HG03521 (cell line): Measurements from ENCODE around the gene AMPH.
"Not testable (repeated sequence)": the region's sequence is repeated elsewhere in the genome, so short reads cannot be mapped to it uniquely, and the experiment has no call there.

Source experiments
- ATAC-seq: cut with Tn5 transposase; IDR thresholded peaks from one replicate; pipeline ENCODE4 v1.9.1; 2021; ENCODE audit warnings: mild to moderate bottlenecking, moderate library complexity; ENCODE audit not compliant: unreplicated experiment

Gene AMPH

GRCh38 chr7:38628630-38629385, 2.4 kb downstream of the AMPH start:
- no peak for ATAC-seq

GRCh38 chr7:38625866-38626265, 5.3 kb downstream of the AMPH start:
- ATAC-seq = no peak

DNA sequence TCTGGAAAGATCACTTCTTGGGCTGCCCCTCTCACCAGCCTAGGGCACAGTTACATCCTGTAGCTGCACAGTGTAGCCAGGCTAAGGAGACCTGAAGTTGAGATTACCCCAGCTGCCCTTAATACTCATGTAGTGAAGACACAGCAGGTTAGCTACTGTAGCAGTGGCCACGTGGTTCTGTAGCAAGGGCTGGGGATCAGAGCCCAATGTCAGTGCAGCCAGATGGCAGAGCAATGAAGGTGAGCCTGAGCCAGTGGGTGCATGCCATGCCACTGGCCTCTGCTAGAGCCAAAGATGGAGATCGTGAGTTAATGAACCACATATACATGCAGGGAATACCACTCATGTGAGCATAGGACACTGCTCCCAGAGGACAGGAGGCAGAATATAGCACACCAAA, 15.5 kb downstream of the AMPH start:
- ATAC-seq = no peak

DNA sequence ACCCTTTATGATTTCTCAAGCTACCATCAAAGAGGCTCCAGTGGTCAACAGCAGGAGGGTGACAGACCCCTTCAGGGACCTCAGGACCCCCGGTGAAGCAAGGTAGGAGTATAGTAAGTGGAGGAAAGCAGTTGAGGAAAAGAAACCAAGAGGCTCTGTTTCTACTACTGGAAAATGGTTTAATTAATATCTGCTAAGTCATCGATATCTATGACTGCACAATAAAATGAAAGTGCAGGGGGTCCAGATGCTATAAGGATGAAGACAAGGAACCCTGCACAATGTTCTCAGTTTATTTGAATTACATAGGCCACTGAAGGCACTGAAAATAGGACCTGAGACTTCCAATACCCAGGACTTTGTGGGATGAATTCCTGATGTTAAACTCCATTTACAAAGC, 23.7 kb downstream of the AMPH start:
- ATAC-seq = no peak

- ATAC-seq = no peak
These were observed 30.4 kb downstream of the AMPH start for GRCh38 chr7:38600741-38601140.

DNA sequence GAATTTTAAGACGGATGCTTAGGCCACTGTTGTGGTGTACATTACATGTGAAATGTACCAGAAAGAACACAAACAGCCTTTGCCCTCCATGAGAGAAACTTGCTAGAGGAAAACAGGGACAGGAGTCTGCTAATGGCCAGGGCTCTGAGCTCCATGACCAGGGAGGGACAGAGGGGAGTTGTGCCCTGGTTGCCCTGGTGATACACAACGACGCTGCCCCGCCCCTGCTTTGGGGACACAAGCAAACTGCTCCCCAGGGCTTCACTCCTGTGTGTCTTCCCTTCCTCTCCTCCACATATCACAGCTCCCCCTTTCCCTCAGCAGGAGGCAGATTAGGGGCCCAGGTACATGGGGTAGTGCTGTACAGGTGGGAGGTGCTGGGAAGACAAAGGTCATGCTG, 36.2 kb downstream of the AMPH start:
- no peak for ATAC-seq

DNA sequence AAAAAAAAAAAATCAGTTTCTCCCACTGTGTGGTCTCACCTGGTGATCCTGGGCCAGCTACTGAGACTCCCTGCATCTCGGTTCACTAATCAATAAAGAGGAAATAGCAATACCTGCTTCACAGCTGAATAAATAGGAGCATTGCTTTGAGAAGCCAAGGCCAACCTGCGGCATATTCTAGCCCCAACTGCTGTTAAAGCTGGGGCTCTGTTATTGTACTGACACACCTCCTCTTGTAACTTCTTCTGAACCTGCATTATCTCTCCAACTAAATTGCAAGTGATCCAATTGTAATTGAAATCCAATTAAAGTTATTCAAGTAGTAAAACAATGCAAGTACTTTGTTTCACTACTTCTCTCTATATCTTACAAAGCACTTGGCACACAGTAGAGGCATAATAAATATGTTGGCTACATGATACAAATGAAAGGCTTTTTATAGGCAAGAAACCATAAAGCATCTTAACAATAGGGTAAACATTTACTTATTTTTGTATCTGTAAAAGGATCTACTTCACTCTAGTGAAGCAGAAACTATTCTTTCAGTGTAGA, 38.4 kb downstream of the AMPH start:
- ATAC-seq = no peak

- ATAC-seq = no peak
These were observed 45.4 kb downstream of the AMPH start for GRCh38 chr7:38585572-38586354.

- ATAC-seq = no peak
These were observed 46.5 kb downstream of the AMPH start for GRCh38 chr7:38584443-38585210.

- no peak for ATAC-seq
These were observed 50.7 kb downstream of the AMPH start for GRCh38 chr7:38580485-38580884.

DNA sequence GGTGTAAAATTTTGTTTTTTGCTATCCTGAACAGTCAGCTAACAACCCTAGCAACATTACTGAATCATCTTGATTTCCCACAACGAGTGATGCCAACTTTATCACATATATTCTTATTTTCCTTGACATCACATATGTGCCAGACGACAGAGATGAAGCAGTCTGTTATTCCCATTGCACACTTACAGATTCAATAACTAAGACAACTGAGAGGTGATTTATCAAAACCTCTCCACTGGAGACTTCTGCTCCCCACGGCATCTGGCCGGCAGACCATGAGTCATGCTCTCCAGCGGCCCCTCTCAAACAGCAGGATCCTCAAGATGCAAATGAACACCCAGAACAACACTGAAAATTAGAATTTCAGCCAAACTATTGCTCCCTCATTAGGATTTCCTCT, 57.1 kb downstream of the AMPH start:
- no peak for ATAC-seq

- ATAC-seq = not testable (repeated sequence)
These were observed 59.6 kb downstream of the AMPH start for GRCh38 chr7:38571620-38572019.

DNA sequence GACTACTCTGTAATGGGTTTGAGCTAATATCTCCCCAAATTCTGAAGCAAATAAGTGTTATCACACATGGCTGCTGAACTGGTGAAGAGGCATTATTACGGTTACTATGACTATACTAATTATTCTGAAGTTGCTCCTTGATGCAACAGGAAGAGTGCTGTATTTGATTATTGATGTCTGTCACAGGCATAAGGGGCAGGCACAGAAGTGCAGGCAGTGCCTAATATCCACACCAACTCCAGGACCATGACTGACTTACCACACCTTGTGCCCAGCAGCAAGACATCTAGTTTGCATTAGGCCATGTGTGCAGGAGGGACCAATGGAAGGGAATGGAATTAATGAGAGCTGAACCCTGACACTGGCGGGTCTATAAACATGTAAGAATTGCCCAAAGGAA, 62.7 kb downstream of the AMPH start:
- no peak for ATAC-seq

DNA sequence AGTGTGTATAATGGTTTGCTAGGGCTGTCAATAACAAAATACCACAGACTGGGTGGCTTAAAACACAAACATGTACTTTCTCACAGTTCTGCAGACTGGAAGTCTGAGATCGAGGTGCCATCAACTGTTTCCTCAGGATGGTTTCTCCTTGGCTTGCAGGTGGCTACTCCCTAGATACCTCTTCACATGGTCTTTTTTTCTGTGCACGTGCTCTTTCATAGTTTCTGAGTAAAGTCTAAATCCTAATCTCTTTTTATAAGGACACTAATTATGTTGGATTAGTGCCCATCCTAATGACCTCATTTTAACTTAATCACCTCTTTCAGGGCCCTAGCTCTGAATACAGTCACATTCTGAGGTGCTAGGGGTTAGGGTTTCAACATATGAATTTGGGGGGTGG, 65.9 kb downstream of the AMPH start:
- no peak for ATAC-seq

- ATAC-seq = no peak
These were observed 67.4 kb downstream of the AMPH start for GRCh38 chr7:38563741-38564140.

DNA sequence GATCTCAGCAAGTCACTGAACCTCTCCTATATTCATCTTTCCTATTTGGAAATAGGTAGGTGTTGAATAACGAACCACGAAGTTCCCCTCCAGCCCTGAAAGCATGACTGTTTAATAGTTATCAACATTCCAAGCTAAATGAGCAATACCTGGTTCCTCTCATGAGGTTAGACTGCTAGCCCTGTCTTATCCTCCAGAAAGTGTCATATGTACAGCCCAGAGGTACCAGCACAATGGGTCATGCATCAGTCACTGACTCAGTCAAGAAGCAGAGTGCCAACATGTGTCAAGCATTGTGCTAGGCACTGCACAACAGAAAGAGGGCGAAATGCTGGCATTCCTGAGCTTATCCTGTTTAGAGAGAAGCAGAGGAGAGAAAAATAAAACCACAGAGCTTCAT, 70.0 kb downstream of the AMPH start:
- ATAC-seq = no peak

DNA sequence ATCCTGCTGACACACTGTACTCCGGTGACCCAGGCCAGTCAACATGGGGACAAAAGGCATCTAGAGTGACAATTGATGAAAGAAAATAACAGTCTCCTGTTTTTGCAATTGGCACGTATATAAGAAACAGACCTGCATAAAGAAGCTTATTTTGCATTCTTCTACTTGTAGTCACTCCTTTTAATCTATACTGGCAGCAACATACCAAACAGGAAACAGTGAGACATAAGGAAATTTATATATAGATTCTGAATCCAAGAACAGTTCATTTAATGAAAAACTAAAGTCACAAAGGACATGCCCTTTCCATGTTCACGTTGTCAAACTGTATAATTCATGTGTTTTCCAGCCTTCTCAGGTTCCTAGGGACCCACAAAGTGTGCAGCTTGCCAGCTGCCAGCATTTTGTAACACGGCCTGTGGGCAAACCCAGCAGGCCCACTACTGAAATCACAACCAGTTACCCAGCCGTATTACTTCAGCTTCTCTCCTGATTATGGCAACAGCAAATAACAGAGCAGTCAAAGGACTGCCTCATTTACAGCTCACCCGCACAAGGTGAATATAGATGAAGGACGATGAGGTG, 72.3 kb downstream of the AMPH start:
- no peak for ATAC-seq

DNA sequence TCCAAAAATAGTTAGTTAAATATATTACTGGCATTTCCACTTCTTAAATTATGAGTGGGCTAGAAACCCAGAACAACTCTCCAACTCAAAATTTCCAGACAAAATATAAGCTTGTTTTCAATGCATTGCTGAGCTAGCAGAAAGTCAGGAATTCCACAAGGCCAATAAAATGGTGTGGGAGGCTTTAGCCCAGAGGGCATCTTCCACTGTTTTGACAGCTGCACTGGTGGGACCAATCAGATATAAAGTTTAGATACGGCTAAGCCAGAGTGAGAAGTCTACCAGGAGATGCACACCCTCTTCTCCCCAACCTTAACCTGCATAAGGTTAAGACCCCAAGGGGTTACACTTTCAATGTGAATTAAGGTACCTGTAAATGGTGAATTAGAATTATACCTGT, 76.6 kb downstream of the AMPH start:
- ATAC-seq = no peak

- no peak for ATAC-seq
These were observed 80.3 kb downstream of the AMPH start for GRCh38 chr7:38550836-38551235.

- ATAC-seq = no peak
These were observed 82.6 kb downstream of the AMPH start for GRCh38 chr7:38548605-38549004.

GRCh38 chr7:38546763-38547162, 84.4 kb downstream of the AMPH start:
- no peak for ATAC-seq
